ENCODE data around the gene MIER2. TPM values are rescaled to one million over a fixed set of nuclear protein-coding genes. Genes with fewer than 3 reads are reported as not detected.

The MIER2 gene
- total RNA-seq, 4 donors from 2014 or later = 2.4 to 16.0 (median 9.2) TPM

DNA sequence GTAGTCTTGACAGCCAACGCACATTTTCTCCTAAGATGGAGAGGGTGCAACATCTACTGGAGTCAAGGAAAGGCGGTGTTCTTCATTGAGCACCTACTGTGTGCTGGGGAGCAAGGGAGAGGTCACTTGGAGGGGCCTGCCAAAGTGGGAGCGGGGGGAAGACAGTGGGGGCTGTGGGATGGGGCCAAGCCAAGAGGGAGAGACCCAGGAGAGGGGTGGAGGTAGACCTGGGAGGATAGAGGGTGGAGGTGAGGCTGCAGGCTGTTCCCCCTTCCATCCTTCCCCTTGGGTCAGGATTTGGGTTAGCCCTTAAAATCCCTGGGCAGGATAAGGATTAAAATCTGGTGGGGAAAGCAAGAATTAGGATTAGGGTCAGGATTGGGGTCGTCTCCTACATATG lies 51.6 kb downstream of the MIER2 start:
- no peak for TF ChIP-seq CTCF (IDR thresholded peaks at IDR 0.05; ENCODE audit: low read depth)

GRCh38 chr19:292281-292884 lies 52.2 kb downstream of the MIER2 start:
- TF ChIP-seq CTCF (IDR thresholded peaks at IDR 0.05; ENCODE audit: low read depth) = no peak

DNA sequence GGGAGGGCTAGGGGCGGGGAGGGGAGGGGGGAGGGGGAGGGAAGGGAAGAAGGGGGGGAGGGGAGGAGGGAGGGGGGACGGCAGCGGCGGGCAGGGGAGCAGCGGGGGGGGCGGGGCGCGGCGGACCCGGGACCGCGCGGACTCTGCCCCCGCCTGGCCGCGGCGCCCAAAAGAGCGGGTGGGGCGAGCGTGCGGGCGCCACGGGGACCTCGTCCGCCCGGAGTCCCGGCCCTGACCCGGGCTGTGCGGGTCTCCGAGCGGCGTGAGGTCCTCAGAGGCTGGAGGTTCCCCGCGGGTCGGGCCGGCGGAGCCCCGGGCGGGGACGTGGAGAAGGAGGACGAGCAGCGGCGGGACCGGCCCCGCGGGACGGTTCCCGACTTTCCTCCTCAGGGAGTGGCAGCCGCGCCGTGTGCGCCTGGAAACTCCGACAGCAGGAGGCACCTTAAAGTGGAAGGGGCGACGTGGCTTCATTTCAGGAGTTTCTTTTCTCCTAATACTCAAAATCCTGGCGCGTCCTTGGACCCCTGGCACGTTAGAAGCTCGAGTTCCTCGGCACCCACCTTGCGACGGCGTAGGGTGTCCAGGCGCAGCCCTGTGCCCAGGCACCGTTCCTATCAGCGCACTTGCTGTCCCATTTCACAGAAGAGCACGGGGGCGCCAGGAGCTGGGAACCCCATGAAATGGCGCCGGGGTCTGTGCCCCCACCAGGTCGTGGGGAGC lies 52.9 kb downstream of the MIER2 start:
- no peak for TF ChIP-seq CTCF (IDR thresholded peaks at IDR 0.05; ENCODE audit: low read depth)

DNA sequence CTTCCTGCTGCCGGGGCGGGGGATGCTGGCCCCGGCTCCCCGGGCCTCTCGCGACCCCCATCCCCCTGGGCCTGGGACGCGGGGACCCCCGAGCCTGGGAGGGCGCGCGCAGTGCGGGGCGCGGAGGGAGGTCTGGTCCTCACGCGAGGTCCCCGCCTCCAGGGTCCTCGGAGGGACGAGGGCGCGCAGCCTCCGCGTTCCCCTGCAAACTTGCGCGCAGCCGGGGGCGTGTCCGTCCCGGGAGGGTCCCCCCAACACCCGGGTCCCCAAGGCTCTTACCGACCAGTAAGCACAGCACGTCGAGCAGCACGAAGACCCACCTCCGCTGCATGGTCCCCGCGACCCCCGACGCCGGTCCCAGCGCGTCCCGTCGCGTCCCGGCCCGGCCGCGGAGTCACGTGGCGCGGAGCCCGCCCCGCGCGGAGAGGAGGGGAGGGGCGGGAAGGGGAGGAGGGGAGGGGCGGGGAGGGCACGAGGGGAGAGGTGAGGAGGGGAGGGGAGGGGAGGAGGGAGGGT lies 53.5 kb downstream of the MIER2 start, which contains the start of gene PLPP2:
TSS of gene PLPP2 (minus strand) at position 398 of the 516 bp plus-strand sequence. CDS start at position 331, 67 bp downstream.
- TF ChIP-seq CTCF (IDR thresholded peaks at IDR 0.05; ENCODE audit: low read depth) = no peak

DNA sequence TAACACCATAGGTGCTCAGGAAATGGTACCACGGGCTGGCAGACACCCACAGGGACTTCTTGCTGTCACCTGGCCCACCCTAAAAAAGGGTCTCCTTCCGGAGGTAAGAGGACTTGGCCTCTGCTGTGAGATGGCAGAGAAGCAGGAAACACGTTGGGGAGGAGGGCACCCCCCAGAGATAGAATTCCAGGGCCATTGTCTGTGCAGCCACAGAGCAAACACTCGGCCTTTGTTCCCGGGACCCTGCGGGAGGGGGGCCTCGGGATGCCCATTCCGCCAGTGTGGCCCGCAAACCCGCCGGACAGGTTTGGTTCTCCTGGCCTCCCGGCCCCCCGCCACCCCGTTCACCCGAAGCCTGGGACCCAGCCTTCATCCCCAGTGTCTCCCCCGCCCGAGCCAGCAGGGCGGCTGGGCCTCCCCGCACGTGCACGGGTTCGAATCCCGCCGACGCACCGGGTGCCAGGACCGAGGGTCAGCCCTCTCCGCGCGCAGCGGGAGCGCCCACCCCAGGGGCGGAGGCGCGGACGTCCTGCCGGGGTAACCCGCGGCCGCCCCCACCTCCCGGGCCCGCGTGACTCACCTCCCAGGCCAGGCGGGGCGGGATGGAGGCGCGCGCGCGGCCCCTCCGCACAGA lies 54.1 kb downstream of the MIER2 start:
- TF ChIP-seq CTCF (IDR thresholded peaks at IDR 0.05; ENCODE audit: low read depth) = no peak

GRCh38 chr19:289651-290371 lies 54.8 kb downstream of the MIER2 start:
- no peak for TF ChIP-seq CTCF (IDR thresholded peaks at IDR 0.05; ENCODE audit: low read depth)

All from subcutaneous adipose tissue (tissue), 4 donors.